Naive thymus-derived CD4-positive, alpha-beta T cell (primary cell): ENCODE data around the gene DENND1A. TPM values are rescaled to one million over a fixed set of nuclear protein-coding genes. Genes with fewer than 3 reads are reported as not detected.

Source experiments
- ATAC-seq: fragments of 150-1000 bp; cut with Tn5 transposase; 2 replicates; pipeline ENCODE4 v1.10.0; 2021; ENCODE audit warnings: mild to moderate bottlenecking, moderate library complexity
- CTCF ChIA-PET: fragments of 350-600 bp; sonication (Branson Sonifier 250); formaldehyde crosslinking; loops from one replicate; lab custom pipeline; 2021; ENCODE audit warnings: antibody characterized with exemption; lab: Charles Lee
- POLR2A ChIA-PET: fragments of 350-600 bp; sonication (Branson Sonifier 250); formaldehyde crosslinking; loops from one replicate; lab custom pipeline; 2021; ENCODE audit warnings: antibody characterized with exemption, inconsistent platforms; lab: Charles Lee
- DNase-seq, 9 donors: peaks; one replicate each; pipeline versions ENCODE4 v3.0.0 to v3.0.0-alpha.2; 2020 to 2022; ENCODE audit warnings: mixed read lengths in 1 of 9
- H3K27ac ChIP-seq: one replicate; pipeline ENCODE4 v1.7.0; 2013; ENCODE audit warnings: mild to moderate bottlenecking, low read depth, low read length, moderate library complexity
- H3K27me3 ChIP-seq, 2 donors: one replicate each; pipeline ENCODE4 v1.7.0; 2013; ENCODE audit warnings: low read length in 2 of 2, mild to moderate bottlenecking in 2 of 2, moderate library complexity in 2 of 2; ENCODE audit not compliant: control insufficient read depth in 2 of 2, insufficient read depth in 2 of 2
- H3K36me3 ChIP-seq, 3 experiments: 1 replicate in 2 of 3; 2 replicates in 1 of 3; pipeline ENCODE4 v1.7.0; 2013; ENCODE audit warnings: low read length in 3 of 3, mild to moderate bottlenecking in 3 of 3, moderate library complexity in 1 of 3; ENCODE audit not compliant: insufficient read depth in 3 of 3, control insufficient read depth in 2 of 3
- H3K4me1 ChIP-seq, 2 donors: one replicate each; pipeline ENCODE4 v1.7.0; 2013; ENCODE audit warnings: low read length in 2 of 2, mild to moderate bottlenecking in 2 of 2, moderate library complexity in 1 of 2; ENCODE audit not compliant: control insufficient read depth in 2 of 2, insufficient read depth in 2 of 2
- H3K4me3 ChIP-seq: 2 replicates; pipeline ENCODE4 v1.7.0; 2013; ENCODE audit warnings: mild to moderate bottlenecking, low read length
- H3K9me3 ChIP-seq, 3 experiments: 1 replicate in 2 of 3; 2 replicates in 1 of 3; pipeline ENCODE4 v1.7.0; 2013; ENCODE audit warnings: low read length in 3 of 3; ENCODE audit not compliant: control insufficient read depth in 2 of 3
- H3K27ac Mint-ChIP-seq, 9 donors: one replicate each; pipeline ENCODE4 v1.8.0; 2020 to 2022; ENCODE audit warnings: mixed read lengths in 9 of 9, mild to moderate bottlenecking in 8 of 9, moderate library complexity in 5 of 9, inconsistent platforms in 2 of 9
- H3K27me3 Mint-ChIP-seq, 5 donors: one replicate each; pipeline ENCODE4 v1.8.0; 2021 to 2022; ENCODE audit warnings: mixed read lengths in 5 of 5, mild to moderate bottlenecking in 1 of 5
- H3K36me3 Mint-ChIP-seq, 5 donors: one replicate each; pipeline ENCODE4 v1.8.0; 2020 to 2022; ENCODE audit warnings: mixed read lengths in 5 of 5, mild to moderate bottlenecking in 3 of 5, inconsistent platforms in 1 of 5
- H3K4me1 Mint-ChIP-seq, 7 donors: one replicate each; pipeline ENCODE4 v1.8.0; 2020 to 2022; ENCODE audit warnings: mixed read lengths in 7 of 7, mild to moderate bottlenecking in 3 of 7, inconsistent platforms in 1 of 7
- H3K4me3 Mint-ChIP-seq, 10 donors: one replicate each; pipeline ENCODE4 v1.8.0; 2020 to 2022; ENCODE audit warnings: mild to moderate bottlenecking in 10 of 10, mixed read lengths in 10 of 10, moderate library complexity in 6 of 10, inconsistent platforms in 2 of 10
- H3K9me3 Mint-ChIP-seq, 11 donors: one replicate each; pipeline ENCODE4 v1.8.0; 2020 to 2022; ENCODE audit warnings: mixed read lengths in 11 of 11, mild to moderate bottlenecking in 4 of 11, inconsistent platforms in 1 of 11, moderate library complexity in 1 of 11
- intact Hi-C, 2 donors: fragments of 100-400 bp; cut with micrococcal nuclease; formaldehyde crosslinking; loops; one replicate each; pipeline ENCODE4 v1.15.1; 2023
- polyA plus RNA-seq, 2 donors: library from polyadenylated mRNA; unstranded; fragments of 300-500 nt; fragmentation: Illumina TruSeq; gene quantifications; one replicate each; pipeline ENCODE4 v1.2.3, GENCODE V29; 2021
- total RNA-seq, 6 experiments: library from RNA in 5 of 6; stranded (reverse) in 5 of 6; gene quantifications; 1 replicate in 5 of 6; 2 replicates in 1 of 6; pipeline ENCODE4 v1.2.3 and lab custom pipeline; 2021 to 2026

DENND1A gene
- total and polyA plus RNA-seq, 7 experiments from 2014 or later = 4.6 to 41.1 (median 16.5) TPM

DNA sequence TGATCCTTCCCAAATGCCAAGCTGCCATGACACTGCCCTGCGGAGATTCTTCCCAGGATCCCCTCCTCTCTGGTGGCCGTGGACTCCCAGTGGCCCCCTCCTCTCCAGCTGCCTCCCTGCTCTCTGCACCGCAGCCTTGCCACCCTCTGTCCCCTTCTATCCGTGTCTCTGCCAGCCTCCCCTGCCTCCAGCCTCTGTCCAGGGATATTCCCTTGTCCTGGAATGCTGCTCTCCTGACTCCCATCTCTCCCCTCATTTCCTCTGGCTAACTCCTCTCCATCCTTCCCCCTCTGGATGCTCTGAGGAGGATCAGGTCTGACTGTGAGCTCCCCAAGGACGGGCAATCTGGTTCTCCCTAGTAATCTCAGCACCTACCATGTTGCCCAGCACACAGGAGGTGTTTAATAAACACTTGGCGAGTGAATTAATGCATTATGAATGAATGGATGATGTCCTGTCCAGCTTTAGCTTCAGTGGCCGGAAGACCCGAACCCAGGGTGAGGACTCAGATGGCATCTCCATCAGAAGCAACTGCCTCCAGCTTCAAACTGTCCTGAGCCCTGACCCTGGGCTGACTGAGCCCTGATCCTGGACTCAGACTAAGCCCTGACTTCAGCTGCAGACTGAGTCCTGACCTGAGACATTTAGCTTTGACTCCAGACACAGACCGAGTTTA is 581.5 kb downstream of the DENND1A start:
- no peaks in the 10 kb centered on the region for H3K9me3 Mint-ChIP-seq
- no peak overlapping the region for H3K4me3 Mint-ChIP-seq

DNA sequence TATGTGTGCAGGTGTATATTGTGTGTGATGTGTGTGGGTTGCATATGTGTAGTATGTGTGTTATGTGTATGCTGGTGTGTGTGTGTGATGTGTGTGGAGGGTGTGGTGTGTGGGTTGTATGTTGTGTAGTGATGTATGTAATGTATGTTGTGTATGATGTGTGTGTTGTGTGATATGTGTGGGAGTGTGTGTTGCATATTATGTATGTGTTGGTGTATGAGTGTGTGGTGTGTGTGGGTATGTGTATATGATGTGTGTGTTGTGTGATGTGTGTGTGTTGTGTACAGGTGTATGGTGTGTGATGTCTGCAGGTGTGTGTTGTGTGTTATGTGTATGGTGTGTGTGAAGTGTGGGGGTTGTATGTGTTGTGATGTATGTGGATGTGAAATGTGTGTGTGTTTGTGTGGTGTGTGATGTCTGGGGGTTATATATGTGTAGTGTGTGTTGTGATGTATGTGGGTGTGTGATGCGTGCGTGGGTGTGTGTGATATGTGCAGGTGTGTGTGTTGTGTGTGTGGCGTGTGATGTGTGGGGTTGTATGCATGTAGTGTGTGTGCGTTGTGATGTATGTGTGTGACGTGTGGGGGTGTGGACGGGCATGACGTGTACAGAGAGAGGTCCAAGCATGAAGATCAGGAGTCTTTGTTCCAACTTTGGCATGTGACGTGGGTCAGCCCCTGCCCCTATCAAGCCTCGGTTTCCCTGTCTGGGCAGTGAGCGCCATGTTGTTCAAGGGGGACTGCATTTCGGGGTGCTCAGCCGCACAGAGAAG is 582.5 kb downstream of the DENND1A start:
- H3K4me1 ChIP-seq = no peaks in the 10 kb centered on the region
- intact Hi-C loops = loop anchor here (2.0 to 10.0 kb wide), 3 partner anchors 357 to 1253 kb away; partner anchors contain the start of gene TTLL11 (in 1 of the 2)
- H3K9me3 Mint-ChIP-seq = no peaks in the 10 kb centered on the region
- no peak overlapping the region for H3K27ac Mint-ChIP-seq
- ChIA-PET CTCF (interaction anchor here (3.0 kb wide), 1 partner anchor 266 kb away, joined by 38 read pairs; no protein-coding TSS in a partner anchor), POLR2A (interaction anchor here (1.1 kb wide), 1 partner anchor 9 kb away, joined by 3 read pairs; no protein-coding TSS in a partner anchor)
- no peak overlapping the region for H3K4me3 ChIP-seq
- H3K27ac ChIP-seq = no peak overlapping the region
- H3K27me3 Mint-ChIP-seq = peaks cover 0 to 5% (median 0%) of the 10 kb centered on the region in 5 donors
- DNase-seq (no peak), ATAC-seq (no peak)
- no peaks in the 10 kb centered on the region for H3K36me3 ChIP-seq
- no peaks in the 10 kb centered on the region for H3K27me3 ChIP-seq
- no peak overlapping the region for H3K4me3 Mint-ChIP-seq
- H3K9me3 ChIP-seq = no peaks in the 10 kb centered on the region
- no peaks in the 10 kb centered on the region for H3K36me3 Mint-ChIP-seq
- peaks cover 0 to 5% (median 0%) of the 10 kb centered on the region in 7 donors for H3K4me1 Mint-ChIP-seq

More for the DNA sequence above, 581.5 kb downstream of the DENND1A start:
- no peaks in the 10 kb centered on the region for H3K9me3 ChIP-seq
- H3K27ac ChIP-seq = no peak overlapping the region
- H3K4me1 ChIP-seq = no peaks in the 10 kb centered on the region
- ChIA-PET CTCF (interaction anchor here (0.7 to 3.0 kb wide), 13 partner anchors 9 to 319 kb away, joined by 3 to 38 read pairs (median 5); no protein-coding TSS in a partner anchor), POLR2A (interaction anchor here (0.7 to 1.1 kb wide), 2 partner anchors 10 to 24 kb away, joined by 3 to 6 read pairs; no protein-coding TSS in a partner anchor)
- H3K27me3 ChIP-seq = no peaks in the 10 kb centered on the region
- no peak overlapping the region for H3K4me3 ChIP-seq
- H3K27ac Mint-ChIP-seq = no peak overlapping the region
- no peaks in the 10 kb centered on the region for H3K36me3 ChIP-seq
- H3K27me3 Mint-ChIP-seq = peaks cover 0 to 9% (median 0%) of the 10 kb centered on the region in 5 donors
- intact Hi-C loops = loop anchor here (2.0 to 10.0 kb wide), 3 partner anchors 358 to 1254 kb away; partner anchors contain the start of gene TTLL11 (in 1 of the 2)
- DNase-seq (no peak), ATAC-seq (no peak)
- H3K36me3 Mint-ChIP-seq = no peaks in the 10 kb centered on the region
- H3K4me1 Mint-ChIP-seq = peaks cover 0 to 5% (median 0%) of the 10 kb centered on the region in 7 donors

DNA sequence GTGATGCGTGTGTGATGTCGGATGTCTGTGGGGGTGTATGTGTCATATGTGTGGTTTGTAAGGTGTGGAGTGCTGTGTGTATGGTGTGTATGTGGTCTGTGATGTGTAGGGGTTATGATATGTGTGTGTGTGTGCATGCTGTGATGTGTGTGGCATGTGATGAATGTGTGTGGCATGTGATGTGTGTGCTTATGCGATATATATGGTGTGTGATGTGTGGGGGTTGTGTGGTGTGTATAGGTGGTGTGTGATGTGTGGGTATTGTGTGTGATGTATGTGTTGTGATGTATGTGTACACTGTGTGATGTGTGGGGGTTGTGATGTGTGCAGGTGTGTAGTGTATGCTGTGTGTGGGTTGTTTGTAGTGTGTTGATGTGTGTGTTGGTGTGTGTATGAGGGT is 583.1 kb downstream of the DENND1A start:
- DNase-seq (no peak), ATAC-seq (no peak)
- intact Hi-C loops = loop anchor here (5.0 to 10.0 kb wide), 2 partner anchors 445 to 1252 kb away; partner anchors contain the start of gene TTLL11 (in 1 of the 2)
- no peak overlapping the region for H3K4me3 Mint-ChIP-seq
- peaks cover 0 to 9% (median 1%) of the 10 kb centered on the region in 7 donors for H3K4me1 Mint-ChIP-seq
- ChIA-PET CTCF (no interaction called here), POLR2A (no interaction called here)
- no peaks in the 10 kb centered on the region for H3K27me3 ChIP-seq
- no peak overlapping the region for H3K27ac Mint-ChIP-seq
- peaks cover 0 to 4% (median 0%) of the 10 kb centered on the region in 5 donors for H3K27me3 Mint-ChIP-seq
- no peaks in the 10 kb centered on the region for H3K36me3 ChIP-seq
- no peaks in the 10 kb centered on the region for H3K9me3 Mint-ChIP-seq
- no peaks in the 10 kb centered on the region for H3K4me1 ChIP-seq
- H3K4me3 ChIP-seq = no peak overlapping the region
- H3K27ac ChIP-seq = no peak overlapping the region
- no peaks in the 10 kb centered on the region for H3K9me3 ChIP-seq
- no peaks in the 10 kb centered on the region for H3K36me3 Mint-ChIP-seq

DNA sequence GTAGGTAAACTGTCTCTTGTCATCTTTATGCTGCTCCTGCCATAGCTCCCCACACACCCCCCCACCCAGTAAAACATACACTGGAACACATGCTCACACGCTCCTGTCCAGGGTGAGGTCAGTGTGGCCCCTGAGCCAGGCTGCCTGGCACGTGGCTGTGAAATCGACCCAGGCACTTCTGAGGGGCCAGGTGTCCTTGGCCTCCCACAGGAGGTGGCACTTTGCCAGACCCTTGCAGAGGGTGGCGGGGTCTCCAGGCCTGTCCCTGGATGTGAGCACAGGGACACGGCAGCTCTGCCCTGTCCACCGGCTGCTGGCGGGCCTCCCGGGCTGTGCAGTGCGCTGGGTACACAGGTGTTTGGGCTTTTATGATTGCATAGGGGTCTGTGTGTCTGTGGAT is 583.9 kb downstream of the DENND1A start:
- DNase-seq (no peak), ATAC-seq (no peak)
- ChIA-PET POLR2A (no interaction called here), CTCF (no interaction called here)
- Mint-ChIP-seq H3K36me3 (no peaks in the 10 kb centered on the region), H3K27me3 (peaks cover 0 to 2% (median 0%) of the 10 kb centered on the region in 5 donors), H3K4me3 (no peak overlapping the region), H3K27ac (no peak overlapping the region), H3K9me3 (no peaks in the 10 kb centered on the region), H3K4me1 (peaks cover 0 to 16% (median 8%) of the 10 kb centered on the region in 7 donors)
- no peaks in the 10 kb centered on the region for H3K36me3 ChIP-seq
- H3K9me3 ChIP-seq = no peaks in the 10 kb centered on the region
- H3K27me3 ChIP-seq = no peaks in the 10 kb centered on the region
- intact Hi-C loops = loop anchor here (5.0 to 10.0 kb wide), 2 partner anchors 444 to 1251 kb away; partner anchors contain the start of gene TTLL11 (in 1 of the 2)
- no peak overlapping the region for H3K27ac ChIP-seq
- H3K4me1 ChIP-seq = no peaks in the 10 kb centered on the region
- no peak overlapping the region for H3K4me3 ChIP-seq

DNA sequence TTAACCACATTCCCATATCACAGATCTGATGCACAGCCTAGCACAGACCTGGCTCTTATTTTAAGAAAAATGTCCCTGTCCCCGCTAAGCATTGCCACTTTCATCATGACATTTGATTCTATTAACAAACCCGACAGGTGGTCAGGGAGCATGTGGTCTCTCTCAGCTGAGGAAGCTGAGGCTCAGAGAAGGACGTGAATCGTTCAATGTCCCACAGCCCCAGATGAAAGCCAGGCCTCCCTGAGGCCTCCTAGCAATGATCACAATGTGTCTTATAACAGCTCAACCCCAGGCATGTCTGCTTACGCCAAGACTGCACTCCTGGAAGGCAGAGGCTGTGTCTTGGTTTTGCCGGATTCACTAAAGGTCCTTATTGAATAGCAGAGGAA is 584.4 kb downstream of the DENND1A start:
- POLR2A ChIA-PET = no interaction called here
- intact Hi-C loops = loop anchor here (5.0 to 10.0 kb wide), 2 partner anchors 443 to 1251 kb away; partner anchors contain the start of gene TTLL11 (in 1 of the 2)

DNA sequence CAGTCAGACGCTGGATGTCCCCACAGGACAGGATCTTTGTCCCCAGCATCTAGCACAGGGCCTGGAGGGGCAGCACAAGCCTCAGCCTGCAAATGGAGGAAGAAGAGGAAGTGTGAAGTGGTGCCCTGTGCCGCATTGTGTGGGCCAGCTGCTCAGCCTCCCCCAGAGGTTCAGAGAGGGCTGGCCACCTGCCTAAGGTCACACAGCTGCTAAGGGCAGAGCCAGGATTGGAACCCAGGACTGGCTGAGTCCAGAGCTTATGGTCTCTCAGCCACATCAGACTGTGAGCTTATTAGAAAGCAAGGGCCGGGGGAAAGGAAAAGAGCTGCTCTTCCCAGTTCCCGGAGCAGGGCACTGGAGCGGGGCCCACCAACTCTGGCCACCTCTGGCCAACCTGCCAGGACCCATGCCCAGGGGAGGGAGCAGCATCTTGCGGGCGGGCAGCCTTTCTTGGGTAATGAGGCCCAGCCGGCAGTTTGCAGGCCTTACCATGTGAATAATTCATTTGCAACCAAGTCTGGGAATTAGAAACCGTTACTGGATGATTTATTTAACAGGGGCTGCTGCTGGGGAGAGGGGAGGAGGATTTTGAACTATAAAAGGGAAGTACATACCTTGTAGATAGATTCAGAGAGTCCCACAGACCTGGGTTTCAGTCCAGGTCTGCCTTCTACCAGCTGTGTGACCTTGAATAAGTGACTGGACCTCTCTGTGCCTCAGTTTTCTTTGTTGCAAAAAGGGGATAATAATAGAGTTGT is 585.6 kb downstream of the DENND1A start:
- Histone ChIP-seq H3K9me3 (no peaks in the 10 kb centered on the region), H3K27ac (no peak overlapping the region), H3K4me1 (peaks cover 11 to 15% of the 10 kb centered on the region in 2 donors), H3K27me3 (no peaks in the 10 kb centered on the region), H3K36me3 (no peaks in the 10 kb centered on the region), H3K4me3 (no peak overlapping the region)
- DNase-seq (no peak), ATAC-seq (no peak)
- POLR2A ChIA-PET = no interaction called here
- intact Hi-C loops = loop anchor here in 1 of 2 donors (10.0 kb wide), 1 partner anchor 1250 kb away; the partner anchor contains the start of gene TTLL11
- CTCF ChIA-PET = no interaction called here
- Mint-ChIP-seq H3K4me1 (peaks cover 14 to 28% (median 24%) of the 10 kb centered on the region in 7 donors), H3K27me3 (no peaks in the 10 kb centered on the region), H3K27ac (no peak overlapping the region), H3K9me3 (peaks cover 0 to 1% (median 0%) of the 10 kb centered on the region in 11 donors), H3K36me3 (no peaks in the 10 kb centered on the region), H3K4me3 (no peak overlapping the region)

More for the DNA sequence above, 584.4 kb downstream of the DENND1A start:
- H3K4me1 Mint-ChIP-seq = peaks cover 2 to 21% (median 12%) of the 10 kb centered on the region in 7 donors
- no peak overlapping the region for H3K4me3 Mint-ChIP-seq
- Histone ChIP-seq H3K9me3 (no peaks in the 10 kb centered on the region), H3K4me3 (no peak overlapping the region), H3K4me1 (peaks cover under 1 to 3% of the 10 kb centered on the region in 2 donors), H3K27ac (no peak overlapping the region), H3K27me3 (no peaks in the 10 kb centered on the region), H3K36me3 (no peaks in the 10 kb centered on the region)
- peak overlapping the region in 2 of 9 donors; percentile 5 to 83 for H3K27ac Mint-ChIP-seq
- no peak for ATAC-seq
- H3K9me3 Mint-ChIP-seq = no peaks in the 10 kb centered on the region
- DNase-seq = no peak
- no peaks in the 10 kb centered on the region for H3K36me3 Mint-ChIP-seq
- H3K27me3 Mint-ChIP-seq = no peaks in the 10 kb centered on the region
- CTCF ChIA-PET = interaction anchor here (0.7 kb wide), 1 partner anchor 1038 kb away, joined by 3 read pairs; no protein-coding TSS in a partner anchor
